ENCODE results near the gene TSPYL6. TPM values are rescaled to one million over a fixed set of nuclear protein-coding genes. Genes with fewer than 3 reads are reported as not detected.

Gene TSPYL6
- total RNA-seq, result not detected in 2 replicates

GRCh38 chr2:54256091-54256694, at the start of gene TSPYL6:
TSPYL6 (minus strand) TSS chr2:54256229; CDS start chr2:54256151, 78 bp downstream.

Other genes starting within 250 kb of the TSPYL6 start
- 13.4 and 21.7 TPM in 2 replicates for gene ACYP2, start 140.6 kb downstream of the TSPYL6 start, total RNA-seq
- 365 and 465 TPM in 2 replicates for gene SPTBN1, start 200.1 kb upstream of the TSPYL6 start, total RNA-seq